ENCODE results near the gene NMNAT2. TPM values are rescaled to one million over a fixed set of nuclear protein-coding genes. Genes with fewer than 3 reads are reported as not detected.

The NMNAT2 gene
- total and polyA plus RNA-seq, 2 of the 8 experiments (the other 6 are each of a cell fraction or from before 2014, with no cell fraction given): 6.5 to 20.9 TPM

DNA sequence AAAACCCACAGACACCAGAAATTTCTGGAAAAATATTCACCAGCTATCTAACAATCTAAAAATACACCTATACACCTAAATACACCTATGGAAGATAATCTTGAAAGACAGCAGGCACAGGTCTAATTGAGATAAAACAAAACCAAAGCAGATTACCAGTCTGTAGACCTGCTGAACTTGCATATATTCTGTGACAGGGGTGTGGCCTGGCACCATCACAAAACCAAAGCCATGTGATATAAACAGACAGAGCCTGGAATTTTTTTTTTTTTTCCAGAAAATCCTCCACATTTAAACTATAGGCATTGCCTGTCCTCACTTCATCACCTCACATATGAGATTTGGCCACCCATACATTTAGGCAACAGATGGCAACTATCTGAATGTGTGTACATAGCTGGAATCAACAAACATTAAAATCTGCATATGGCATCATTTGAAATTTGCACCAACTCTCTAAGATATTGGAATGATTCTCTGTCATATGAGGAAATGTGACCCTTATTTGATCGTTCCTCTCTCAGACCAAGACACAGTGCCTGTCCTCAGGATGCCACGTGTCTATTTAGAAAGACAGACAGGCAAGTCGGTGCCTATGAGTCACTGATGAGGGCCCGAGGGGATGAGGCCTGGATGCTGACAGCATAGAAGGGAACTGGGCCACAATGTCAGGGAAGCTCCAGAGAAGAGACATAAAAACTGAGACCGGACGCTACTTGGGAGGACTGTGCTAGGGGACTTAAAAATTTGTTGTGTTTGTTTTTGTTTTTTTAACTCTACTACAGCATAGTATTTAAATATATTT, 32.6 kb downstream of the NMNAT2 start (continued):
- TF ChIP-seq SRF (IDR thresholded peaks at IDR 0.05; ENCODE audit: low read depth, low read length): no peak
- TF ChIP-seq, protein P1, sequence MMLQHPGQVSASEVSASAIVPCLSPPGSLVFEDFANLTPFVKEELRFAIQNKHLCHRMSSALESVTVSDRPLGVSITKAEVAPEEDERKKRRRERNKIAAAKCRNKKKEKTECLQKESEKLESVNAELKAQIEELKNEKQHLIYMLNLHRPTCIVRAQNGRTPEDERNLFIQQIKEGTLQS (IDR thresholded peaks at IDR 0.05; ENCODE audit: insufficient read depth, low read depth, low read length): no peak
- TF ChIP-seq CTCF (IDR thresholded peaks at IDR 0.05; ENCODE audit: control extremely low read depth in 1 of 3, insufficient read depth in 1 of 3, low read depth in 1 of 3, low read length in 3 of 3): no peak
- no peak for TF ChIP-seq NANOG (IDR thresholded peaks at IDR 0.05; ENCODE audit: insufficient read depth, low read depth, low read length, poor library complexity, severe bottlenecking)
